ENCODE measurements around the gene MTX3. TPM values are rescaled to one million over a fixed set of nuclear protein-coding genes. Genes with fewer than 3 reads are reported as not detected.

Gene MTX3
- total RNA-seq, 6 donors from 2014 or later = 3.1 to 17.0 (median 10.6) TPM

DNA sequence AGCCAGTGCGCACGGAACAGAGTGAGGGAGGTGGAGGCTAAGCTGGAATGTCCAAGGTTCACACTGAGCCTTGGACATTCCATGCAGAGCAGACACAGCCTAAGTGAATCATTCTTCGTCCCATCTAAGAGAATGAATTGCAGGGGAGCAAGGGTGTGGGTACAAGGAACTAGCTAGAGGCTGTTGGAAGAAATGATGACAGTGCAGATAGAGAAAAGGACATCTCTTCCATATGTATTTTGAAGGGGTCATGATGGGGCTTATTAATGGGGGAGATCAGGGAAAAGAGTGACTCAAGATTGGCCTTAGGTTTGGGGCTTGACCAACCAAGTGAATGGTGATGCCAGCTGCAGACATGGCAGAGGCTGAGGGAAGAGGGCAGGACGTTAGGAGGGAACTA is 59.2 kb downstream of the MTX3 start:
- no peaks in the 10 kb centered on the region for H3K36me3 ChIP-seq
- no peak for TF ChIP-seq EP300 (IDR thresholded peaks at IDR 0.05)
- TF ChIP-seq POLR2A (IDR thresholded peaks at IDR 0.05) = no peak
- no peak for TF ChIP-seq POLR2AphosphoS5 (IDR thresholded peaks at IDR 0.05)
- no peaks in the 10 kb centered on the region for H3K27me3 ChIP-seq
- H3K27ac ChIP-seq = no peak overlapping the region
- ATAC-seq (ENCODE audit: low FRiP score in 2 of 2) = no peak
- 81 to 86% methylated on average over 4 of the region's 4 CpGs for WGBS, 2 donors
- no peaks in the 10 kb centered on the region for H3K4me1 ChIP-seq
- no peak overlapping the region for H3K4me3 ChIP-seq
- DNase-seq = no peak
- no peaks in the 10 kb centered on the region for H3K9me3 ChIP-seq

DNA sequence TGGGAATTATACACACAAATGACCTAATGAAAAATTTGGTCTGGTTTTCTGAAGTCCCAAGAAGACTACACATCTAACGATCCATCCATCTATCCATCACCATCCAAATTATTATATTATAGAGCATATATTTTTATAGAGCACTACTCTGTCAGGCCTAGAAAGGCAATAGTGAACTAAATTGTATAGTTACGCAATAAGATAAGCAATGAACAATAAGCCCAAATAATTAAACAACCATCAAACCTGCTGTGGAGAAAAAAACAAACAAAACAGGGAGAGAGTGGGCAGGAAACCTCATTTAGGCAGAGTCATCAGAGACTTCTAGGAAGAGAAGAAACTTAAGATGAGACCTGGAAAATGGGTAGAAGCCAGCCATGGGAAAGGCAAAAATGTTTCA is 59.7 kb downstream of the MTX3 start:
- ATAC-seq (ENCODE audit: low FRiP score in 2 of 2) (no peak), DNase-seq (no peak)
- TF ChIP-seq EP300 (IDR thresholded peaks at IDR 0.05) (no peak), POLR2A (IDR thresholded peaks at IDR 0.05) (no peak), POLR2AphosphoS5 (IDR thresholded peaks at IDR 0.05) (no peak)
- TF ChIP-seq, protein P1, sequence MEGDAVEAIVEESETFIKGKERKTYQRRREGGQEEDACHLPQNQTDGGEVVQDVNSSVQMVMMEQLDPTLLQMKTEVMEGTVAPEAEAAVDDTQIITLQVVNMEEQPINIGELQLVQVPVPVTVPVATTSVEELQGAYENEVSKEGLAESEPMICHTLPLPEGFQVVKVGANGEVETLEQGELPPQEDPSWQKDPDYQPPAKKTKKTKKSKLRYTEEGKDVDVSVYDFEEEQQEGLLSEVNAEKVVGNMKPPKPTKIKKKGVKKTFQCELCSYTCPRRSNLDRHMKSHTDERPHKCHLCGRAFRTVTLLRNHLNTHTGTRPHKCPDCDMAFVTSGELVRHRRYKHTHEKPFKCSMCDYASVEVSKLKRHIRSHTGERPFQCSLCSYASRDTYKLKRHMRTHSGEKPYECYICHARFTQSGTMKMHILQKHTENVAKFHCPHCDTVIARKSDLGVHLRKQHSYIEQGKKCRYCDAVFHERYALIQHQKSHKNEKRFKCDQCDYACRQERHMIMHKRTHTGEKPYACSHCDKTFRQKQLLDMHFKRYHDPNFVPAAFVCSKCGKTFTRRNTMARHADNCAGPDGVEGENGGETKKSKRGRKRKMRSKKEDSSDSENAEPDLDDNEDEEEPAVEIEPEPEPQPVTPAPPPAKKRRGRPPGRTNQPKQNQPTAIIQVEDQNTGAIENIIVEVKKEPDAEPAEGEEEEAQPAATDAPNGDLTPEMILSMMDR (IDR thresholded peaks at IDR 0.05) = no peak
- 92 to 95% methylated on average over 2 of the region's 2 CpGs for WGBS, 2 donors
- no peaks in the 10 kb centered on the region for H3K4me1 ChIP-seq
- no peaks in the 10 kb centered on the region for H3K36me3 ChIP-seq
- no peaks in the 10 kb centered on the region for H3K27me3 ChIP-seq
- H3K9me3 ChIP-seq = no peaks in the 10 kb centered on the region
- H3K4me3 ChIP-seq = no peak overlapping the region
- H3K27ac ChIP-seq = no peak overlapping the region

DNA sequence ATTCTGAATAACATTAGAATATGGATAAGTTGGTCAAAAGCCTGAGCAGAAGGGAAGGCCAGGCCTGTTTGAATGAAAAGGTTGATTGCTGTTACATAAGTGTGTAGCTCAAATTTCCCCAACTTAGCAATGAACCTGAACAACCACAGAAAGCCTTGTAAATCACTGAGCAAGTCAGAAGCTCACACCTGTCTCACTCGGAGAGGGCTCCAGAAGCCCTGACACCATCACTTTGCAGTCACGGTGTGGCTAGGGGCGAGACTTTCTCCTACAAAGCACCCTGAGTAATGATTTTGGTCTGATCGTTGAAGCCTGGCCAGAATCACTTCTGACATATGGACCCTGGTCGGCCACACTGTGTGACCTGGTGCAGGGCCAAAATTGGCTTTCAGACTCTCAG is 62.0 kb downstream of the MTX3 start:
- TF ChIP-seq POLR2AphosphoS5 (IDR thresholded peaks at IDR 0.05) (no peak), EP300 (IDR thresholded peaks at IDR 0.05) (no peak), POLR2A (IDR thresholded peaks at IDR 0.05) (no peak)
- TF ChIP-seq, protein P1 (IDR thresholded peaks at IDR 0.05) = no peak
- no peak for ATAC-seq (ENCODE audit: low FRiP score in 2 of 2)
- Histone ChIP-seq H3K9me3 (no peaks in the 10 kb centered on the region), H3K4me3 (no peak overlapping the region), H3K27ac (no peak overlapping the region), H3K4me1 (no peaks in the 10 kb centered on the region), H3K27me3 (no peaks in the 10 kb centered on the region), H3K36me3 (no peaks in the 10 kb centered on the region)
- WGBS, 2 donors = 64 to 86% methylated on average over 5 of the region's 5 CpGs
- no peak for DNase-seq

Small RNA genes lying within 50 kb of the gene (small RNA-seq; reads per million reads assigned to genes)
- gene TRMT112P2 = 0 reads per million in 4 donors

Other genes with a start within 250 kb of the MTX3 start
- gene THBS4, start 44.1 kb upstream of the MTX3 start, total RNA-seq = 1 to 10 TPM in 4 of 6 donors, under 1 TPM in 1, not detected in 1; 0.44 to 3.9 (median 1.2) TPM

All from upper lobe of left lung (tissue), 6 donors.